Neural cell (in vitro differentiated cells): ENCODE results near the gene GLCE. TPM values are rescaled to one million over a fixed set of nuclear protein-coding genes. Genes with fewer than 3 reads are reported as not detected.

Experiments
- H2AFZ ChIP-seq: fragments of 200-600, 300-800 bp; sonication (generic), shearing (Covaris generic); 2 replicates; pipeline ENCODE4 v1.6.0; 2014; ENCODE audit warnings: low read depth, mild to moderate bottlenecking, antibody characterized with exemption, low read length, moderate library complexity
- H3F3A ChIP-seq: fragments of 200-600 bp; shearing (Covaris generic); 2 replicates; pipeline ENCODE4 v1.6.1; 2016; ENCODE audit warnings: mild to moderate bottlenecking, moderate library complexity, mixed read lengths, antibody characterized with exemption, low read length; ENCODE audit not compliant: insufficient read depth, poor library complexity, severe bottlenecking
- H3K27ac ChIP-seq: fragments of 200-600, 300-800 bp; sonication (generic), shearing (Covaris generic); 2 replicates; pipeline ENCODE4 v1.5.1; 2014; ENCODE audit warnings: mild to moderate bottlenecking, low read length, moderate library complexity
- H3K27me3 ChIP-seq: fragments of 300-800, 200-600 bp; sonication (generic), shearing (Covaris generic); 2 replicates; pipeline ENCODE4 v1.6.0; 2014; ENCODE audit warnings: mild to moderate bottlenecking, low read depth, low read length, moderate library complexity; ENCODE audit not compliant: insufficient read depth
- H3K36me3 ChIP-seq: fragments of 300-800, 200-600 bp; sonication (generic), shearing (Covaris generic); 2 replicates; pipeline ENCODE4 v1.5.1; 2014; ENCODE audit warnings: mild to moderate bottlenecking, antibody characterized with exemption, low read length, moderate library complexity; ENCODE audit not compliant: insufficient read depth
- H3K4me2 ChIP-seq: fragments of 300-800, 200-600 bp; sonication (generic), shearing (Covaris generic); 2 replicates; pipeline ENCODE4 v1.6.0; 2014; ENCODE audit warnings: mild to moderate bottlenecking, low read length
- H3K4me3 ChIP-seq: fragments of 300-800, 200-600 bp; sonication (generic), shearing (Covaris generic); 2 replicates; pipeline ENCODE4 v1.5.1; 2014; ENCODE audit warnings: mild to moderate bottlenecking, low read length, moderate library complexity
- H3K79me2 ChIP-seq: fragments of 200-600 bp; shearing (Covaris generic); replicated peaks from 2 replicates; pipeline ENCODE4 v1.6.0; 2014; ENCODE audit warnings: mild to moderate bottlenecking, low read length, moderate library complexity; ENCODE audit not compliant: insufficient read depth
- H3K9ac ChIP-seq: fragments of 300-800, 200-600 bp; sonication (generic), shearing (Covaris generic); 2 replicates; pipeline ENCODE4 v1.6.1; 2016; ENCODE audit warnings: mild to moderate bottlenecking, low read length, mixed read lengths
- H3K9me2 ChIP-seq: fragments of 200-600 bp; shearing (Covaris generic); 2 replicates; pipeline ENCODE4 v1.6.1; 2016; ENCODE audit warnings: mild to moderate bottlenecking, low read length, mixed read lengths; ENCODE audit not compliant: insufficient read depth
- H3K9me3 ChIP-seq: fragments of 200-600, 300-800 bp; sonication (generic), shearing (Covaris generic); 2 replicates; pipeline ENCODE4 v1.6.1; 2016; ENCODE audit warnings: mild to moderate bottlenecking, mixed run types, low read length, moderate library complexity, mixed read lengths
- H4K20me1 ChIP-seq: fragments of 200-600 bp; shearing (Covaris generic); 2 replicates; pipeline ENCODE4 v1.6.1; 2016; ENCODE audit warnings: mild to moderate bottlenecking, mixed run types; ENCODE audit not compliant: insufficient read depth
- CTCF ChIP-seq: fragments of 450-650 bp; IDR thresholded peaks from 2 replicates; pipeline ENCODE4 v1.5.1; 2014; ENCODE audit warnings: antibody characterized with exemption, mild to moderate bottlenecking, moderate library complexity; ENCODE audit not compliant: poor library complexity, severe bottlenecking
- EP300 ChIP-seq: fragments of 450-650 bp; conservative IDR thresholded peaks from 2 replicates; pipeline ENCODE4 v1.6.1; 2014; ENCODE audit warnings: antibody characterized with exemption, mild to moderate bottlenecking, moderate library complexity; ENCODE audit not compliant: poor library complexity, severe bottlenecking
- EZH2 ChIP-seq: fragments of 200-600, 300-800 bp; shearing (Covaris generic), sonication (generic); IDR thresholded peaks from 2 replicates; pipeline ENCODE4 v1.6.1; 2014; ENCODE audit warnings: antibody characterized with exemption, low read length, borderline replicate concordance, mild to moderate bottlenecking; ENCODE audit not compliant: insufficient read depth, poor library complexity, severe bottlenecking
- MXI1 ChIP-seq: fragments of 450-650 bp; conservative IDR thresholded peaks from 2 replicates; pipeline ENCODE4 v1.6.1; 2014; ENCODE audit warnings: antibody characterized with exemption, mild to moderate bottlenecking; ENCODE audit not compliant: poor library complexity, severe bottlenecking
- POLR2AphosphoS5 ChIP-seq: IDR thresholded peaks from 2 replicates; pipeline ENCODE4 v1.6.1; 2012
- RAD21 ChIP-seq: fragments of 450-650 bp; conservative IDR thresholded peaks from 2 replicates; pipeline ENCODE4 v1.6.1; 2014; ENCODE audit warnings: antibody characterized with exemption, mild to moderate bottlenecking, moderate library complexity
- SMC3 ChIP-seq: fragments of 450-650 bp; conservative IDR thresholded peaks from 2 replicates; pipeline ENCODE4 v1.6.1; 2014; ENCODE audit warnings: antibody characterized with exemption, mild to moderate bottlenecking, moderate library complexity; ENCODE audit not compliant: poor library complexity
- TAF1 ChIP-seq: IDR thresholded peaks from 2 replicates; pipeline ENCODE4 v1.6.1; 2012; ENCODE audit warnings: low read depth
- polyA plus RNA-seq: library from polyadenylated mRNA; depleted of rRNA; stranded (reverse); fragments of >200 nt; gene quantifications from 2 replicates; pipeline ENCODE4 v1.2.3, GENCODE V29; 2014
- TF ChIP-seq, protein P1 (sequence below): IDR thresholded peaks from 2 replicates; pipeline ENCODE4 v1.6.1; 2012; ENCODE audit warnings: borderline replicate concordance

GLCE gene
- polyA plus RNA-seq, 1 donor from 2014 or later, result 31.5 TPM

- no peak overlapping the region for H3K4me3 ChIP-seq
Observed at GRCh38 chr15:69282104-69282743, 121.8 kb downstream of the GLCE start.

GRCh38 chr15:69285834-69286233, 125.4 kb downstream of the GLCE start:
- Histone ChIP-seq H3K9ac (no peak overlapping the region), H3K4me3 (no peak overlapping the region), H3K9me3 (no peaks in the 10 kb centered on the region), H3K27me3 (no peaks in the 10 kb centered on the region), H3K4me2 (no peak overlapping the region), H3K79me2 (no peaks in the 10 kb centered on the region), H3F3A (no peaks in the 10 kb centered on the region), H4K20me1 (no peaks in the 10 kb centered on the region), H2AFZ (no peak overlapping the region), H3K36me3 (no peaks in the 10 kb centered on the region), H3K9me2 (no peaks in the 10 kb centered on the region), H3K27ac (no peak overlapping the region)
- TF ChIP-seq EP300 (no peak), SMC3 (no peak), POLR2AphosphoS5 (no peak), CTCF (no peak), EZH2 (no peak), MXI1 (no peak), RAD21 (no peak), TAF1 (no peak)
- TF ChIP-seq, protein P1, sequence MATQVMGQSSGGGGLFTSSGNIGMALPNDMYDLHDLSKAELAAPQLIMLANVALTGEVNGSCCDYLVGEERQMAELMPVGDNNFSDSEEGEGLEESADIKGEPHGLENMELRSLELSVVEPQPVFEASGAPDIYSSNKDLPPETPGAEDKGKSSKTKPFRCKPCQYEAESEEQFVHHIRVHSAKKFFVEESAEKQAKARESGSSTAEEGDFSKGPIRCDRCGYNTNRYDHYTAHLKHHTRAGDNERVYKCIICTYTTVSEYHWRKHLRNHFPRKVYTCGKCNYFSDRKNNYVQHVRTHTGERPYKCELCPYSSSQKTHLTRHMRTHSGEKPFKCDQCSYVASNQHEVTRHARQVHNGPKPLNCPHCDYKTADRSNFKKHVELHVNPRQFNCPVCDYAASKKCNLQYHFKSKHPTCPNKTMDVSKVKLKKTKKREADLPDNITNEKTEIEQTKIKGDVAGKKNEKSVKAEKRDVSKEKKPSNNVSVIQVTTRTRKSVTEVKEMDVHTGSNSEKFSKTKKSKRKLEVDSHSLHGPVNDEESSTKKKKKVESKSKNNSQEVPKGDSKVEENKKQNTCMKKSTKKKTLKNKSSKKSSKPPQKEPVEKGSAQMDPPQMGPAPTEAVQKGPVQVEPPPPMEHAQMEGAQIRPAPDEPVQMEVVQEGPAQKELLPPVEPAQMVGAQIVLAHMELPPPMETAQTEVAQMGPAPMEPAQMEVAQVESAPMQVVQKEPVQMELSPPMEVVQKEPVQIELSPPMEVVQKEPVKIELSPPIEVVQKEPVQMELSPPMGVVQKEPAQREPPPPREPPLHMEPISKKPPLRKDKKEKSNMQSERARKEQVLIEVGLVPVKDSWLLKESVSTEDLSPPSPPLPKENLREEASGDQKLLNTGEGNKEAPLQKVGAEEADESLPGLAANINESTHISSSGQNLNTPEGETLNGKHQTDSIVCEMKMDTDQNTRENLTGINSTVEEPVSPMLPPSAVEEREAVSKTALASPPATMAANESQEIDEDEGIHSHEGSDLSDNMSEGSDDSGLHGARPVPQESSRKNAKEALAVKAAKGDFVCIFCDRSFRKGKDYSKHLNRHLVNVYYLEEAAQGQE, result no peak

More at GRCh38 chr15:69282104-69282743, 121.8 kb downstream of the GLCE start:
- Histone ChIP-seq H3K9me3 (no peaks in the 10 kb centered on the region), H3K36me3 (no peaks in the 10 kb centered on the region), H3K27me3 (no peaks in the 10 kb centered on the region), H2AFZ (no peak overlapping the region), H3K9ac (no peak overlapping the region), H4K20me1 (no peaks in the 10 kb centered on the region), H3K4me2 (no peak overlapping the region), H3F3A (no peaks in the 10 kb centered on the region), H3K27ac (no peak overlapping the region), H3K79me2 (no peaks in the 10 kb centered on the region), H3K9me2 (no peaks in the 10 kb centered on the region)
- TF ChIP-seq EZH2, result no peak
- no peak for TF ChIP-seq TAF1
- TF ChIP-seq RAD21, result no peak
- TF ChIP-seq POLR2AphosphoS5, result no peak
- no peak for TF ChIP-seq EP300
- no peak for TF ChIP-seq MXI1
- TF ChIP-seq SMC3, result no peak
- TF ChIP-seq CTCF, result no peak
